Stimulated activated CD8-positive, alpha-beta memory T cell treated with anti-CD3 and anti-CD28 coated beads, Interleukin-15, amount 100 ng/mL, for 4 hours (primary cell): ENCODE results near the gene GMDS.

ENCODE experiments used
- DNase-seq, 2 donors: peaks; one replicate each; pipeline ENCODE4 v3.0.0-alpha.2; 2020; ENCODE audit warnings: low read depth in 2 of 2

The GMDS gene

DNA sequence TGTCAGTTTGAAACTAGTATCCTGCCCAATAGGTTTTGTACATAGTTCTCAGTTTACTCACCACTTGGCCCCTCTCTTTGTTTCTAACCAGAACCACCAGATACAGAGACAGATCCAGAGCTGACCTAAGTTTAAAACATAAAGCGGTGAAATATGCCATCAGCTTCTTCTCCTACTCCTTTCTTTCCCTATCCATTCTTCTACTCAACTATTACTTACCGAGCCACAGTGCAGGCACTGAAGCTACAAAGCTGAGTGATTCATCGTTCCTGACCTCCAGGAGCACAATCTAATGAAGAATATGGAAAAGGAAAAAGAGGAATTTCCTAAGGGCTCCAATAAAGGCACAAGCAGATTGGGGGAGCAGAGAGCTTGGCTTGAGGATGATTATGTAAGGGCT lies 349.7 kb downstream of the GMDS start:
- no peak for DNase-seq

DNA sequence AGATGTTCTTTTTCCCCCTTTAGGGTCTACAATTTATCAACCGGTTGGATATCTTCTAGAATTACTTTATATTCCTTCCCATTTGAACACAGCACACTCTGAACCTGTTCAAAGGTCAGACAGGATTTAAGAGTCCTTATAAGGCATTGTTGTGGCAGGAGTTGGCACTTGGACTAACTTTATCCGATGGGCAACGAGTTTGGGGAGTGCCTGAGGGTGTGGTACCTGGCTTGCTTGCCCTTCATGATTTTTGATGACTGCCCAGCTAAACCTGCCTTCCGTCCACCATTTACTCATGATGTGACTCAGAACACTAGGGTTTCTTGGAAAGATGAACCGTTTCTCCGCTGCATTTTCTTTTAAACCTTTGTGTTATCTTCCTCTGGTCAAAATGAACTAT lies 350.5 kb downstream of the GMDS start:
- no peak for DNase-seq

DNA sequence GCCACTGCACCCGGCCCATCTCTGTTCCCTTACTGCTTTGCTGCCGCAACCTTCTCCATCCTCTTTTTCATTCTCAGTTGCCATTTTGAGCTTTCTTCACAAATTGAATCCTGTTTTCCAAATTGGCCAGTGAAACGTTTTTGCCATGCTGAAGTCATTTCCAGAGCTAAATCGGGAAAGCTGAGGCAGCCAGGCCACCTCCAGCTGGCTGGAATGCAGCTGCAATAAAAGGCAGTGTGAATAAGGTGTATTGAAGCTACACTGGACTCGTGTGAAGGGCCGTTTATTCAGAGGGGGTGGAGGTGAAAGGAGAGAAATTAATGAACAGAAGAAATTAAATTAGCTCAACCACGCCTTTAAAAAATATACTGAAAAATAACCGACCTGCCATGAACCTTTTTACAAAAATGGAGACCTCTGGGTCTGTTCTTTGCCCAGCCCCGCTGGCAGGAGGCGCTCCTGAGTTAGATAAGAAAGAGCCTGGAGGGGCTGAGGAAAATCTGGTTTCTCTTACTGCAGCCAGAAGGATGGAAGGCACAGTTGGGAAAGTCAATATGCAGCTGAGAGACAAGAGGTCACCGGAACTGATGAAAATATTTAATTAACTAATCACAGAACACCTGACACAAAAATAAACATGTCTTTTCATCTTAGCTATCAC lies 351.8 kb downstream of the GMDS start:
- DNase-seq = no peak

DNA sequence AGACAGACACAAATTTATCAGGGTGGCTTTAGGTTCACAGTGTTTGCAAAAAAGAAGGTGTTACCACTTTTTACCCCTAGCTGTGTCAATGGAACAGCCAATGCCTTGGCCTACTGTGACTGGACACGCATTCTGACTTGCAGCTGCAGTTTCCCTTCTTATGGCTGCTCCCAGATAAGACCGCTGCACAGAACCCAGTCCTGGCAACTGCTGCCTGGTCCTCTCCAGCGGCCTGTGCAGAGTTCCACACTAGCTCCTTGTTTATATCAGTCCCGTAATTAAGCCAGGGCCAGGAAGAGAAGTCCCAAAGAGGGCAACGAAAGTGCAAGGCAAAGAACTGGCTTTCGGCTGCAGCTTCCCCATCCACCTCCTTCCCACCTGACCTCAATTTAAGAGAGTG lies 352.7 kb downstream of the GMDS start:
- DNase-seq = no peak

DNA sequence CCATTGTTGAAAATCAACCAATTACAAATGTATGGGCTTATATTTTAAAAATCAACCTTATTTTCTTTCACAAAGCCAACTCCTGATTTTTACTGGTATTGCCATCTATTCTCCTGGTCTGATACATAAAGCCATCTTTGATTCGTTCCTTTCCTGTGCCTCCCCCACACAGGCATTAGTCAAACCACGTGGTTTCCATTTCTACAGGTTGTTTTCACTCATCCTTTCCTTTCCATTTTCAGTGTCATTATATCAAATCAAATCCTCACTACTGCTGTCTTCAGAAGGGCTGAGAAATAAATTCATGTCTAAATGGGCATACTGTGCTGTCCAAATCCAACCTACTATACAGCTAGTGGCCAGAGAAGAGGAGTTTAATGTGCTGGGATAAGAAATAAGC lies 354.4 kb downstream of the GMDS start:
- DNase-seq = no peak

DNA sequence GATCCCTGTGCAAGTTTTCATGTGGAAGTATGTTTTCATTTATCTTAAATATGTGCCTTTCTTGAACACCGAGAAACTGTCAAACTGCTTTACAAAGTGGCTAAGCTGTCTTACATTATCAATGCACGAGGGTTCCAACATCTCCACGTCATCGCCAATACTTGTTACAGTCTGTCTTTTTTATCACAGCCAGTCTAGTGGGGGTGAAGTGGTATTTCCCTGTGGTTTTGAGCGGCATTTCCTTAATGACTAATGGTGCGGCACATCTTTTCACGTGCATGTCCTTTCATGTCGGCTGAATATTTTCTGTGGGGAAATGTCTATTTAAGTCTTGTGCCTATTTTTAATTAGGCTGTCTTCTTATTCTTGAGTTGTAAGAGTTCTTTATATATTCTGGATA lies 355.3 kb downstream of the GMDS start:
- DNase-seq = no peak

DNA sequence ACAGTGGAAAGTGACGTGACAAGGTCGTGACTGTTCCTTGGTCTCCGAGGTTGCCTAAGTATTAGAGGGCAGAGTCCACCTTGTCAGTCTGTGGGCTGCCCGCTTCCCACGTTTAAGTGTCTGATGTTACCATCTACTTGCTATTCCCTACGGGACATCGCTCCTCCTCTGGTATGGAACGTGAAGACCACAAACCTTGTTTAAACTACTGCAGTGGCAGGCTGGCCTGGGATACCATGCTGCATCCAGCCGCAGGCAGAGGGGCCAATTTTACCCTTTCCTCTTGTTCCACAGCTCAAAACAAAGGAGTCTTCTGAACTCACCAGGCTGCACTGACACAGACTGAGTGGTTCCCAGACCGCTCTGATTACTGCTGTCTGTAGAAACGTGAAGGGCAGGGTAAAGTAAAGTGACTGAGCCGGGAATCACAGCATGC lies 359.8 kb downstream of the GMDS start:
- DNase-seq = no peak

DNA sequence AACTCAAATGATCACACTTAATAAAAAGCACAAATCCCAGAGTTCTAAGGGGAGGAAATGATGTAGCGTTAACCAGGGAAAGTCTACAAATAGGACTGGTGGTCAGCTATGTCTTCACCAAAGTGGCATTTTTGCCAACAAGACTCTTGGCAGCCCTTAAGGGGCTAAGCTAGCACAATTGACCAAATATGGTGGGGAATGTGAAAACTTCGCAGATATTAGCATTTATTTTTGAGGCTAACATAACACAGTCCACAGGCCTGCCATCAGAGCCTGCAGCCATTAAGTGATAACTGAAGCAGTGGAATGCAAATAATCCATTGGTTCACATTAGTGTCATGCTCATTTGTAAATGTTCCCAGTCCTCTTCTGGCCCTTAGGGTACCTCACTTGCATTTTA lies 361.1 kb downstream of the GMDS start:
- no peak for DNase-seq

- DNase-seq = no peak
Observed at GRCh38 chr6:1878330-1878729, 367.1 kb downstream of the GMDS start.

DNA sequence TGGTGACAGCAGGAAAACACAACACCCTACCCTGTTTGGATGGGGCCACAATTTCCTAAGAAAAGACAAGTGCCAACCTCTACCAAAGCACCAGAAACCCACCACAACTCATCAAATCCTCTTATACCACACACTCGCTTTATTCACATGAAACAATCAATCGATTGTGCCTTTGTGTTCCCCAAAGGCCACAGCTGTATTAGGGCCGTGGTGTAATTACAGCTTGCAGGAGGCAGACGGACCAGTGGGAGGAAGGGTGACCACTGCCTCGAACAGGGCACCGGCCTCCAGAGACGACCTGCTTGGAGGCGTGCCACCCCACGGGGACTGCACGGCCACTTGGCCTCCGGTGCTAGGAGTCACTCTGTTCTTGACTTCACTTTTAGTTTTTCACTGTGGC lies 371.6 kb downstream of the GMDS start:
- DNase-seq = no peak

DNA sequence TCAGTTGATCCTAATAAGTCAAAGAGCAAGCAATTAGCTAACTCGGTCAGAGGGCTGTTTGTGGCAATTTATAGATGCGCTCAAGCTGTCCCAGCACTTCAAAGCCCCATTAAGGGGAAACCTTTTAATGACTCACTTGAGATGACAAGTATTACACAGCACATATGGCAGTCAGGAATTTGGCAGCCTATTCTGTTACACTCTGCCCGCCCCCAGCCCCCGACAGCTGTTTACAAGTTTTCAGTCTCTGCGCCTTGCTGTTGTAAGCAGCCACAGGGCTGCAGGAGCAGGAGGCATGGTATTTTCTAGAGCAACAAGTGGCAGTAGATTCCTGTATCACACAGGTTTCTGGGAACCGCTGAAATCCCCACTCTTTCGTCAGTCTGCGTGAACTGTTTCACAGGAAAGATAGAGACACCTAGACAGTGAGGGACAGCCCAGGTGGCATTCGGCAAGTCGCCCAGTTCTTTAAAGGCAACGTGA lies 372.7 kb downstream of the GMDS start:
- DNase-seq = no peak

DNA sequence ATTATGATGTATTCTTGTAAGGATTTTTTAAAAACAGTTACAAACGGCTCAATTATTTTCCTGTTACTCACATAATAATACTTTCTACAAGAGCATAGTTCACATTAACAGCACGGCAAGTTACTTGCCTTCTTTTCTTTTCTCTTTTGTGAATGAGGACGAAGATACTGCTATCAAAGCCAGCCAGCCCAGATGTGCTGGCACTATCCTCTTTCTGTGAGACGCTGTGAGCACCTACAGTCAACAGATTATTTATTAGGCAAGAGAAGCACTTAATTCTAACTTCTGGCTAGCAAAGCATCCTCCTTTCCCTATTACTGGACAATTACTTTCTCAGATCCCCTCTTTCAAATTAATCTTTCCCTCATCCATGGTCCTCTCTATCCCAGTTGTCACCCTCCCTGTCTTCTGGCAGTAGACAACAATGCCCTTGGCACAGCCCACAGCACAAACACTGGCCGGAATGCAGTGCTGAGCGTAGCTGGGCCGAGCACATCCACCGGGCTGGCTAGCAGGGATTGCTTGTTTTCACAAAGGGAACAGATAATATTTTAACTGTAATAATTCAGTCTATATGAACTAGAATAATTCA lies 373.6 kb downstream of the GMDS start:
- DNase-seq = no peak

DNA sequence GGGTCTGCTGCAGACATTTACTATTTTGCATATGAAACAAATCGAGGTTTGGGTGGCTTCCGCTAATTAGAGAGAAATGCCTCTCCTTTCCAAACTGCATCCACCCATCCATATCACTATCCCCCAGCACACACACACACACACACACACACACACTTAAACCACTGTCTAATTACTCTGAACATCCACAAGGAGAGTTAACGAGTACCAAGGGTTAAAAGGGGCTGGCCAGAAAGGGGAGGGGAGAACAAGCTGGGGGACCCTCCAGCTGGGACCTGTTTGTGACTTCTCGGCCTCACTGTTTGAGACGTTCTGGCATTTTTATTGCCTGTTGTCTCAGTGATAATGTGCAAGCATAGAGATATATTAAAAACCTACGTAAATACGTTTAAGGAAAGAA lies 374.5 kb downstream of the GMDS start:
- DNase-seq = no peak

DNA sequence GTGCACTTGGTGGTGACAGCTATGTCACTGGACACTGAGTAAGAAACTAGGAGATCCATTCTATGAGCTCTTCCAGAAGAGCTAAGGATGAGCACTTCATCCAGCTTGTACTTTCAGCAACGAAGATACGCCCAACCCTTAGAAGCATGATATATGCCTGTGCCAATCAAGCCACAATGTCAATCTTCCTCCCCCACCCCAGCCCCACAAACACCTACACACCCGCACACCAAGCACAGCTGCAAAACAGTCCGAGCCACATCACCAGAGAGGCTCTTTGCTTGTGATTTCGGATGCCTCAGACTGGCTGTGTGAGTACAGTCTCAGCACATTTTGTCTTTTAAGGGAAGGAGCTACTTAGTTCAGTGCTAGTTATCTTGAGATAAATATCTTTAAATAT lies 375.2 kb downstream of the GMDS start:
- DNase-seq = no peak

- no peak for DNase-seq
Observed at GRCh38 chr6:1869769-1870168, 375.6 kb downstream of the GMDS start.

GRCh38 chr6:1869308-1869707 lies 376.1 kb downstream of the GMDS start:
- no peak for DNase-seq

DNA sequence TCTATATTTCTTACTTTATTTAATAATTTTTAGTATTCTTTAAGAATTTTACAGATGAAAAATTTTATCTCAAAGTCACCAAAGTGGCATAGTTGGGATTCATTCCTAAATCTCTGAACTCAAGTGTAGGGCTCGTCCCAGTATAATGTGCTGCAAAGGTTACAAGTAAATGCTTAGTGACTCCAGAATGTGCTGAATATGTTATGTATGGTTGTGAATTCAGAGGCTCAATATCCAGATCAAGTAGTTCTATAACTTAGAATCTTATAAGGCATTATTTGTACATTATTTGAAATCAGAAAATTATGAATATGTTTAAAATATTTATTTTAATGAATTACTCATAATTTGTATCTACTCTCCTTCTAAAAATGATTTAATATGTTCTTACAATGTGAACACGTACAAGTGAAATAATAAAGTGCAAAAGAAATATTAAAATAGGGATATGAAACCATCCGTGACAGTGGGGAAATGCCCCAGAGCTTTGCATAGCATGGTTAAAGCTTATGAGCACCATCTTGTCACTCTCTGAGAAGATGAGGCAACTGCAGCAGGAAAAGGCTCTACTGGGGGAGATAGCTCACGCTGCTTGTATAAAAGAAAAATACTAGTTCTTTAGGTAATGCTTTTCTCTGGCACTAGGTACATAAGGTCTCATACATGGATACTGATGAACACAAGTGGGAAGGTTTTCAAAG lies 376.7 kb downstream of the GMDS start:
- DNase-seq = no peak

- DNase-seq = no peak
Observed at GRCh38 chr6:1867197-1867596, 378.2 kb downstream of the GMDS start.

- DNase-seq = no peak
Observed at GRCh38 chr6:1865585-1865984, 379.8 kb downstream of the GMDS start.

DNA sequence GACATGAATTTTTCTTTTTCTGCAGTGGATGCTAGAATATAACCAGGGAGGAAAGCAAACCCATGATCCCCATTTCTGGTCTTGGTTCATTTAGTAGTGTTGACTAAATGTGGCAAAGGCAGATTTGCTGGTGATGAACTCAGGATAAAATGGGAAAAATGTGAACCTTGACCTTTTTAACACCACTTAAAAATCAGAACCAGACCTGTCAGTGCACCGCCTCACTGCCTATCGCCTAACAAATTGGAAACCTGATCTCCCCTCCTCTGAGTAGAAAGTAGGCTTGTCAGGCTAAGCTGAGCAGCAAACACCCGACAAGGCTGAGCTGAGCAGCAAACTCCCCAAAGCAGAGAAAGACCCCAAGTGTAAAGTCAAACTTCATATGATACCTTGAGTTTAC lies 380.9 kb downstream of the GMDS start:
- no peak for DNase-seq

DNA sequence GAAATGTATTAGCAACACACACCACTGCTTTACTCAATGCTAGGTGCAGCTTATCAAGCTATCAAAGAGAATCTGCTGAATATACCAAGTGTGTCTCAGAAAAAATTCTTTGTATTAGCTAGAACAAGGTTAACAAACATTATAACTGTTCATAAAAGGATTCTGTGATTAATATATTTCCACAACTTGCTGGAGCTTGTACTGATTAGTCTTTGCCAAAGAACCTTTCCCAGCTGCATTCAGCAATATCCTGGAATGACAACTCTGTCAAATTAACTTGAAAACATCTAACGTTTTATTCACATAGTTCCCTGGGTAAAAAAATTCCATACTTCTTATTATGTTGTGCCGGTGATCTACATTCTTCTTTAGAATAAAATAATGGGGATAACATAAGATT lies 383.0 kb downstream of the GMDS start:
- DNase-seq = no peak

DNA sequence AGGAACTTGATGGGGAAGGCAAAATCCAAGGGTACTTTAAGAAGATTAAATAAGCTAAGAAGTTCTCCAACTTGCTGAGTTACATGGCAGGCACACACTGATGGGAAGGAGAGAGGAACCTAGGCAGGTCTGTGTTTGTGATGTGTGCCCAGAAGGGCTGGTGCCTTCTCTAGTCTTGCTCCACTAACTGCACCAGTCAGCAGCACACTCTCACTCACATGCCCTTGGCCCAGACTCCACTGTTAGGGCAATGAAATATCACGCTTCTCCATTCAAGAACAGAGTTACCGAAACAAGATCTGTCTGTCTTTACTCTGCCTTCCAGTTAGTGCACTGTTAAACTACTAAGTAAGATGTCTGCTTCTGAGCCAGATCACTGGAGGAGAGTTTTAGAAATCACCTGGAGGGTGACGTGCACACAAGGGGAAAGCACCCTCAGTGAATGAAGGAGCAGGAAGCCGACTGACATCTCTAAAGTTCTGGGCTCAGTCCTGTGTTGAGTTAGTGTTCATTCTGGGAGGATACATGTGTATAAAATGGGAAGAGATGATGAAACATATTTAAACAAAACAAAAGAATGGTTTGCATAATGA lies 384.6 kb downstream of the GMDS start:
- DNase-seq = no peak

GRCh38 chr6:1858859-1859258 lies 386.5 kb downstream of the GMDS start:
- DNase-seq = no peak
